ENCODE data around the gene MCF2L2. TPM values are rescaled to one million over a fixed set of nuclear protein-coding genes. Genes with fewer than 3 reads are reported as not detected.

The MCF2L2 gene
- total RNA-seq, 1 experiment from 2014 or later = 3.9 TPM

DNA sequence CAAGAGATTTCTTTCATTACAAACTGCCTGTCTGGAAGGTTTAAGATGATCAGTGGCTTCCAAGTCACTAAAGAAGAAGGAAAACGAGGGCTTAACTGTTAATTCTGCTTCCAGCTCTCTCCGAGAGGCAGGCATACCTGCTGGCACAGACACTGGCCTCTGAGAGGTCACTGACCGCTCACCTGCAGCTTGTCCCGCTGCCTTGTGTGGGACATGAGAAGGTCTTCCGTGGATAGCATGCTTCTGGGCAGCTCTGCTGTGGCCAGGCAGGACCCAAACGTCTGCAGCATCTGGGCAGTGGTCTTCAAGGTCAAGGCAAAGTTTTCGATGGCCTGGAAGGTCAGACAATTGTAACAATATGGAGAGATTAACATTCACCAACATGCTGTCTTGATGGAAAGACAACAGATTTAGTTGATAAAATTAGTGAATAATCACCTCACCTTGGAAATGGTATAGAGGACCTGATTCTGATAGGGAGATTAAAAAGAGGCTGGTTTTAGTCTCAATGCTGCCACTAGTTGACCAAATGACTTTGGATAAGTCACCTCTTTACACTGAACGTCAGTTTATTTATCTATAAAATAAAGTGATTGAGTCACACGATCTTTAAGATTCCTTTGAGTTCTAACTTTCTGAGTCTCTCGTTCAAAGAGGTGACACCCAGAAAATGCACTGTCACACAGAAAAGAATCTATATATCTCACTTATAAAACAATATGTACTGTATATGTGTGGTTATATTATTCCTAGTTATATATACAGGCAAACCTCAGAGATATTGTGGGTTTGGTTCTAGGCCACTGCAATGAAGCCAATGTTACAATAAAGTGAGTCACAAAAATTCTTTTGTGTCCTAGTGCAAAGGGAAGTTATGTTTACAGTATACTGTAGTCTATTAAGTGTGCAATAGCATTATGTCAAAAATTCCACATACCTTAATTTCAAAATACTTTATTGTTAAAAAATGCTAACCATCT, 110.2 kb downstream of the MCF2L2 start:
- Mint-ChIP-seq H3K27ac (ENCODE audit: unreplicated experiment) (no peak overlapping the region), H3K9me3 (ENCODE audit: unreplicated experiment) (no peaks in the 10 kb centered on the region), H3K4me3 (ENCODE audit: unreplicated experiment) (no peak overlapping the region), H3K27me3 (ENCODE audit: insufficient read depth, unreplicated experiment) (no peaks in the 10 kb centered on the region), H3K36me3 (ENCODE audit: insufficient read depth, unreplicated experiment) (peaks cover 6% of the 10 kb centered on the region), H3K4me1 (ENCODE audit: low read depth, unreplicated experiment) (peaks cover 14% of the 10 kb centered on the region)
- peaks cover 20% of the 10 kb centered on the region for H3K4me1 ChIP-seq
- H3K36me3 ChIP-seq (ENCODE audit: control insufficient read depth, insufficient read depth, low read length) = no peaks in the 10 kb centered on the region
- no TSS peak for BruUV-seq (replicated peaks)
- DNase-seq = no peak
- no peaks in the 10 kb centered on the region for H3K27me3 ChIP-seq (replicated peaks; ENCODE audit: control insufficient read depth, insufficient read depth, low read length)
- H3K9me3 ChIP-seq = no peaks in the 10 kb centered on the region
- no peak for TF ChIP-seq CTCF (IDR thresholded peaks at IDR 0.05; ENCODE audit: insufficient read depth in 1 of 2, low read depth in 1 of 2, low read length in 1 of 2, severe bottlenecking in 1 of 2, unreplicated experiment in 1 of 2)
- intact Hi-C loops (cut with micrococcal nuclease; ENCODE audit: unreplicated experiment) = no loop called here
- ChIA-PET CTCF (no interaction called here), POLR2A (no interaction called here)
- no peak overlapping the region for H3K4me3 ChIP-seq (ENCODE audit: low read depth, low read length)

GRCh38 chr3:183317271-183317670, 111.1 kb downstream of the MCF2L2 start:
- peaks cover 6% of the 10 kb centered on the region for H3K36me3 Mint-ChIP-seq (ENCODE audit: insufficient read depth, unreplicated experiment)
- DNase-seq = no peak
- CTCF ChIA-PET = interaction anchor here (0.6 kb wide), 1 partner anchor 382 kb away, joined by 3 read pairs; no protein-coding TSS in a partner anchor
- Histone ChIP-seq H3K36me3 (ENCODE audit: control insufficient read depth, insufficient read depth, low read length) (no peaks in the 10 kb centered on the region), H3K27me3 (replicated peaks; ENCODE audit: control insufficient read depth, insufficient read depth, low read length) (no peaks in the 10 kb centered on the region), H3K4me3 (ENCODE audit: low read depth, low read length) (no peak overlapping the region), H3K9me3 (no peaks in the 10 kb centered on the region), H3K4me1 (peaks cover 20% of the 10 kb centered on the region)
- POLR2A ChIA-PET = no interaction called here
- no TSS peak for BruUV-seq (replicated peaks)
- intact Hi-C loops (cut with micrococcal nuclease; ENCODE audit: unreplicated experiment) = no loop called here
- H3K4me3 Mint-ChIP-seq (ENCODE audit: unreplicated experiment) = no peak overlapping the region
- no peaks in the 10 kb centered on the region for H3K9me3 Mint-ChIP-seq (ENCODE audit: unreplicated experiment)
- H3K27me3 Mint-ChIP-seq (ENCODE audit: insufficient read depth, unreplicated experiment) = no peaks in the 10 kb centered on the region
- H3K4me1 Mint-ChIP-seq (ENCODE audit: low read depth, unreplicated experiment) = peaks cover 14% of the 10 kb centered on the region
- no peak for TF ChIP-seq CTCF (IDR thresholded peaks at IDR 0.05; ENCODE audit: insufficient read depth in 1 of 2, low read depth in 1 of 2, low read length in 1 of 2, severe bottlenecking in 1 of 2, unreplicated experiment in 1 of 2)
- H3K27ac Mint-ChIP-seq (ENCODE audit: unreplicated experiment) = no peak overlapping the region

- TF ChIP-seq CTCF (IDR thresholded peaks at IDR 0.05; ENCODE audit: insufficient read depth in 1 of 2, low read depth in 1 of 2, low read length in 1 of 2, severe bottlenecking in 1 of 2, unreplicated experiment in 1 of 2) = no peak
- Histone ChIP-seq H3K36me3 (ENCODE audit: control insufficient read depth, insufficient read depth, low read length) (no peaks in the 10 kb centered on the region), H3K27me3 (replicated peaks; ENCODE audit: control insufficient read depth, insufficient read depth, low read length) (no peaks in the 10 kb centered on the region), H3K4me3 (ENCODE audit: low read depth, low read length) (no peak overlapping the region), H3K4me1 (peaks cover 20% of the 10 kb centered on the region), H3K9me3 (no peaks in the 10 kb centered on the region)
- Mint-ChIP-seq H3K4me1 (ENCODE audit: low read depth, unreplicated experiment) (peaks cover 14% of the 10 kb centered on the region), H3K27ac (ENCODE audit: unreplicated experiment) (peak overlapping the region; percentile 69), H3K4me3 (ENCODE audit: unreplicated experiment) (peak overlapping the region; percentile 36), H3K9me3 (ENCODE audit: unreplicated experiment) (no peaks in the 10 kb centered on the region), H3K36me3 (ENCODE audit: insufficient read depth, unreplicated experiment) (peaks cover 7% of the 10 kb centered on the region), H3K27me3 (ENCODE audit: insufficient read depth, unreplicated experiment) (no peaks in the 10 kb centered on the region)
- peak; percentile 36 to 78 for DNase-seq
- ChIA-PET CTCF (interaction anchor here (0.5 kb wide), 1 partner anchor 131 kb away, joined by 3 read pairs; no protein-coding TSS in a partner anchor), POLR2A (interaction anchor here (0.6 to 0.9 kb wide), 2 partner anchors 137 to 199 kb away, joined by 3 read pairs; no protein-coding TSS in a partner anchor)
- no TSS peak for BruUV-seq (replicated peaks)
- intact Hi-C loops (cut with micrococcal nuclease; ENCODE audit: unreplicated experiment) = no loop called here
These were observed 112.7 kb downstream of the MCF2L2 start for GRCh38 chr3:183315739-183316138.

All from Caco-2 (cell line).